GM10248 (cell line): ENCODE data around the gene DPP10.

ENCODE experiments used
- CTCF ChIA-PET: fragments of 300-600 bp; sonication (Branson Sonifier 250); formaldehyde crosslinking; extraction: SDS; loops from one replicate; lab custom pipeline; 2021; ENCODE audit warnings: antibody characterized with exemption; lab: Yijun Ruan, JAX
- POLR2A ChIA-PET: fragments of 350-650 bp; sonication (Branson Sonifier 250); formaldehyde crosslinking; extraction: SDS; loops from one replicate; lab custom pipeline; 2020; ENCODE audit warnings: antibody characterized with exemption; lab: Yijun Ruan, JAX
- DNase-seq: peaks from one replicate; pipeline ENCODE4 v3.0.0; 2012; ENCODE audit errors: extremely low spot score
- CTCF ChIP-seq: IDR thresholded peaks from 2 replicates; pipeline ENCODE4 v1.5.1; 2012; ENCODE audit warnings: mild to moderate bottlenecking, low read depth; ENCODE audit errors: extremely low read depth, missing control alignments, control extremely low read depth

DPP10 gene

GRCh38 chr2:115606350-115606749 is 1163.9 kb downstream of the DPP10 start:
- no peak for DNase-seq
- ChIA-PET POLR2A (no interaction called here), CTCF (interaction anchor here (0.8 kb wide), 1 partner anchor 12 kb away, joined by 3 read pairs; no protein-coding TSS in a partner anchor)
- no peak for TF ChIP-seq CTCF

DNA sequence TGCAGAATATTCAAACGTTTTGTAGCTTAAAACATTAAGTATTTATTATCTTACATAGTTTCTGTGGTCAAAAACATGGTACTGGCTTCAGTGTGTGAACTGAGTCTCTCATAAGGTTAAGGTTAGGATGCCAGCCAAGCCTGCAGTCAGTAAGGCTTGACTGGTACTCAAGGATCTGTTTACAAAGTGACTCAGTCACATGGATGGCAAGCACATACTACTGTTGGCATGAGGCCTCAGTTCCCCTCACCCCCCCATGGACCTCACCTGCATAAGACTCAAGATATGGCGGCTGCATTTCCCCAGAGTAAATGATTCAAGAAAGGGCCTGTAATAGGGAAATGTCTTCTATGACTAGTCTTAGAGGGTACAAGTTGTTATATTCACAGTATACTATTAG is 1167.5 kb downstream of the DPP10 start:
- CTCF ChIA-PET: no interaction called here
- TF ChIP-seq CTCF: no peak
- DNase-seq: no peak
- POLR2A ChIA-PET: no interaction called here

GRCh38 chr2:115610888-115611287 is 1168.4 kb downstream of the DPP10 start:
- no peak for DNase-seq
- no peak for TF ChIP-seq CTCF
- ChIA-PET CTCF (no interaction called here), POLR2A (no interaction called here)

- ChIA-PET CTCF (no interaction called here), POLR2A (no interaction called here)
- no peak for DNase-seq
- no peak for TF ChIP-seq CTCF
Observed at GRCh38 chr2:115624332-115624731, 1181.9 kb downstream of the DPP10 start.

DNA sequence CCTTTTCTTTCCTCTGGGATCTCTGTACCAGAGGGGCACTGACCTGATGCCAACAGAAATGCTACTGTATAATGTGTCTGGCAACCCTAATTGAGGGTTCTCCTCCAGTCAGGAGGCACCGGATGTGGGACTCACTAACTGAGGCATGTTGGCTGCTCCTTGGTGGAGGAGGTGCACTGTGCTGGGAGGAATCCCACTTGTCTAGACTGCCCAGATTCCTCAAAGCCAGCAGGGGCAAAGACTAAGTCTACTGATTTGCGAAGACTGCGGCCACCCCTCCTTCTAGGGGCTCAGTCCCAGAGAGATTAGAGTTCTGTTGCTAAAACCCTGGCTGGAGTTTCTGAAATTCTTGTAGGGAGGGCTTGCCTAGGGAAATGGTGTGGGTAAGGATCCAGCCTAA is 1192.1 kb downstream of the DPP10 start:
- no peak for TF ChIP-seq CTCF
- POLR2A ChIA-PET: no interaction called here
- CTCF ChIA-PET: no interaction called here
- DNase-seq: no peak

DNA sequence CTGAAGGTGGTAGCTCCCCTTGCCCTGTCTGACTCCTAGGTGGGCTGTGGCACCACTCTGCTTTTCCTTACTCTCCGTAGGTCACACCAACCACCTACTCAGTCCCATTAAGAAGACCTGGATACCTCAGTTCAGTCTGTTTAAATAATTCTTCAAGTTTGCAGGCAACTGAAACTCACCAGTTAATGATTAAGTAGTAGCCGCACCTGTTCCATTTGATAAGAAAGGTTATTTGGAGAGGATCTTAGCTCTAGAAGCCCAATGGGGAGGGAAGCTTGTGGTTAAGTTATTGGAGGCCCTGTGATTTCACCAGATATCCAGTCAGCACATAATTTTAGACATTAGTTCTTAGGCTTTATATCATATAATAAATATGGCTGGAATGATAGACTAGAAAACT is 1193.0 kb downstream of the DPP10 start:
- no peak for DNase-seq
- POLR2A ChIA-PET: no interaction called here
- TF ChIP-seq CTCF: no peak
- CTCF ChIA-PET: no interaction called here

DNA sequence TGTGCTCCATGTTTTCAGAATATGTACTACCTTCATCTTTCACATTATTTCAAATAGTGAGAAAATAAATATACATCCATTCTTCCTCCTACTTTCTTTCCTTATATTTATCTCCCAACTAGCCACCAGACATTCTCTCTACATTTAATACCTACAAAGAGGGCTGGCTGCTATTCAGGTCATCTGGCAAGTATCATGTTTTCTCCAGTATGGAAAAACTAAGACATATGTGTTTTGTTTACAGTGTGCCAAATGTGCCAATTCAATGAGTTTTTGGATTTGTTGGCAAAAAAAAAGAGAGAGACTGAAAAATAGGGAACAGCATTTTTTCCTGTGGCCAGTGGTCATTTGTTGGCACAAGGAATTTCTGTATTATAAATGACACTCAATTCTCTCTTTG is 1207.3 kb downstream of the DPP10 start:
- POLR2A ChIA-PET: no interaction called here
- no peak for DNase-seq
- no peak for TF ChIP-seq CTCF
- CTCF ChIA-PET: no interaction called here
